CD4-positive, alpha-beta T cell (primary cell): ENCODE measurements around the gene SMAD6. TPM values are rescaled to one million over a fixed set of nuclear protein-coding genes. Genes with fewer than 3 reads are reported as not detected.

ENCODE experiments used
- ATAC-seq: fragments of 200-7000 bp; cut with Tn5 transposase; one replicate; pipeline ENCODE4 v1.10.0; 2022; ENCODE audit warnings: mild to moderate bottlenecking; ENCODE audit not compliant: poor library complexity
- CTCF ChIA-PET: fragments of 350-600 bp; sonication (Branson Sonifier 250); formaldehyde crosslinking; loops from one replicate; lab custom pipeline; 2021; ENCODE audit warnings: antibody characterized with exemption, inconsistent platforms; lab: Charles Lee
- POLR2A ChIA-PET: fragments of 350-600 bp; sonication (Branson Sonifier 250); formaldehyde crosslinking; loops from one replicate; lab custom pipeline; 2021; ENCODE audit warnings: antibody characterized with exemption, inconsistent platforms; lab: Charles Lee
- DNase-seq, 14 experiments: peaks; one replicate each; pipeline ENCODE4 v3.0.0-alpha.2; 2013 to 2020; ENCODE audit warnings: mixed read lengths in 2 of 14
- H3K27ac ChIP-seq, 2 donors: one replicate each; pipeline versions ENCODE4 v1.5.1 to v1.7.0; 2013; ENCODE audit warnings: low read length in 2 of 2, low read depth in 1 of 2, mild to moderate bottlenecking in 1 of 2
- H3K27me3 ChIP-seq, 2 experiments: 1 replicate in 1 of 2; 2 replicates in 1 of 2; pipeline versions ENCODE4 v1.6.1 to v1.7.0; 2013; ENCODE audit warnings: low read length in 2 of 2, control low read depth in 1 of 2, mild to moderate bottlenecking in 1 of 2, moderate library complexity in 1 of 2; ENCODE audit not compliant: insufficient read depth in 2 of 2, control insufficient read depth in 1 of 2
- H3K36me3 ChIP-seq: one replicate; pipeline ENCODE4 v1.6.1; 2013; ENCODE audit warnings: low read length, control low read depth; ENCODE audit not compliant: insufficient read depth
- H3K4me1 ChIP-seq: one replicate; pipeline ENCODE4 v1.6.1; 2013; ENCODE audit warnings: low read length, control low read depth; ENCODE audit not compliant: insufficient read depth
- H3K4me3 ChIP-seq: one replicate; pipeline ENCODE4 v1.5.1; 2013; ENCODE audit warnings: mild to moderate bottlenecking, low read length, moderate library complexity
- H3K9me3 ChIP-seq, 2 experiments: 1 replicate in 1 of 2; 2 replicates in 1 of 2; pipeline versions ENCODE4 v1.6.1 to v1.7.0; 2013; ENCODE audit warnings: low read length in 2 of 2, mild to moderate bottlenecking in 2 of 2, control low read depth in 1 of 2, moderate library complexity in 1 of 2; ENCODE audit not compliant: control insufficient read depth in 1 of 2, insufficient read depth in 1 of 2
- H3K27ac Mint-ChIP-seq: one replicate; pipeline ENCODE4 v1.8.0; 2020; ENCODE audit warnings: mixed read lengths
- H3K27me3 Mint-ChIP-seq: one replicate; pipeline ENCODE4 v1.8.0; 2021; ENCODE audit warnings: mixed read lengths
- H3K36me3 Mint-ChIP-seq: one replicate; pipeline ENCODE4 v1.8.0; 2021; ENCODE audit warnings: low read depth, mixed read lengths
- H3K4me1 Mint-ChIP-seq: one replicate; pipeline ENCODE4 v1.8.0; 2021; ENCODE audit warnings: low read depth, mixed read lengths
- H3K4me3 Mint-ChIP-seq: one replicate; pipeline ENCODE4 v1.8.0; 2020; ENCODE audit warnings: mild to moderate bottlenecking, mixed read lengths
- H3K9me3 Mint-ChIP-seq: one replicate; pipeline ENCODE4 v1.8.0; 2020; ENCODE audit warnings: mixed read lengths
- intact Hi-C, 2 experiments: fragments of 100-400 bp; cut with DNase I in 1 of 2; cut with micrococcal nuclease in 1 of 2; formaldehyde crosslinking; loops; one replicate each; pipeline versions ENCODE4 v1.15.1 to v1.9.0; 2023 to 2025; cut with DNase I, micrococcal nuclease
- total RNA-seq, 174 experiments: library from RNA in 2 of 174; stranded (reverse) in 2 of 174; gene quantifications; one replicate each; pipeline ENCODE4 v1.2.3 and lab custom pipeline; 2021 to 2026
- TF ChIP-seq, protein P1 (sequence below): fragments of 200-600 bp; IDR thresholded peaks from one replicate; pipeline ENCODE4 v1.8.0; 2022; ENCODE audit warnings: antibody characterized with exemption, mild to moderate bottlenecking

The SMAD6 gene
- total RNA-seq, 2 experiments from 2014 or later, result 0.59 to 0.69 TPM

DNA sequence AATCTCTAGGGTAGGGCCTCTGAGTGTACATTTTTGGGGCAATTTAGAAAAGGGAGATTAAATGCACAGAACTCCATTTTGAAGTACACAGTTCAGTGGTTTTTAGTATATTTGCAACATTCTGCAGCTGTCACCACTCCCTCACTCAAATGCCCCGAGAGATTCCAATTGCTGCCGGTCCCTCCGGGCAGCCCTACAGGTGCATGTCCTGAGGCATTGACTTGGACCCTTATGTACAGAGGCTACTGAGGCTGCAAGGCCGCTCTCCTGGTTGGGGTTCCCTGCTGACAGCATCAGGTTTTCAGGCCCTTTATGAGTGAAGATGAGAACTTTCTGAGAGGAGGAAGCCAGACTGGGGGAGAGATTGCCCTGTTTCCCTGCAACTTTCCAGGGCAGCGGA, 39.6 kb downstream of the SMAD6 start:
- H3K27me3 Mint-ChIP-seq, result no peaks in the 10 kb centered on the region
- Histone ChIP-seq H3K4me3 (no peak overlapping the region), H3K4me1 (no peaks in the 10 kb centered on the region), H3K27me3 (peaks cover 0 to 2% of the 10 kb centered on the region in 2 experiments), H3K9me3 (no peaks in the 10 kb centered on the region), H3K36me3 (no peaks in the 10 kb centered on the region), H3K27ac (no peak overlapping the region)
- TF ChIP-seq, protein P1, sequence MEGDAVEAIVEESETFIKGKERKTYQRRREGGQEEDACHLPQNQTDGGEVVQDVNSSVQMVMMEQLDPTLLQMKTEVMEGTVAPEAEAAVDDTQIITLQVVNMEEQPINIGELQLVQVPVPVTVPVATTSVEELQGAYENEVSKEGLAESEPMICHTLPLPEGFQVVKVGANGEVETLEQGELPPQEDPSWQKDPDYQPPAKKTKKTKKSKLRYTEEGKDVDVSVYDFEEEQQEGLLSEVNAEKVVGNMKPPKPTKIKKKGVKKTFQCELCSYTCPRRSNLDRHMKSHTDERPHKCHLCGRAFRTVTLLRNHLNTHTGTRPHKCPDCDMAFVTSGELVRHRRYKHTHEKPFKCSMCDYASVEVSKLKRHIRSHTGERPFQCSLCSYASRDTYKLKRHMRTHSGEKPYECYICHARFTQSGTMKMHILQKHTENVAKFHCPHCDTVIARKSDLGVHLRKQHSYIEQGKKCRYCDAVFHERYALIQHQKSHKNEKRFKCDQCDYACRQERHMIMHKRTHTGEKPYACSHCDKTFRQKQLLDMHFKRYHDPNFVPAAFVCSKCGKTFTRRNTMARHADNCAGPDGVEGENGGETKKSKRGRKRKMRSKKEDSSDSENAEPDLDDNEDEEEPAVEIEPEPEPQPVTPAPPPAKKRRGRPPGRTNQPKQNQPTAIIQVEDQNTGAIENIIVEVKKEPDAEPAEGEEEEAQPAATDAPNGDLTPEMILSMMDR, result no peak
- no peak for DNase-seq
- H3K36me3 Mint-ChIP-seq, result no peaks in the 10 kb centered on the region
- no peaks in the 10 kb centered on the region for H3K4me1 Mint-ChIP-seq
- H3K9me3 Mint-ChIP-seq, result no peaks in the 10 kb centered on the region
- intact Hi-C loops, result no loop called here
- H3K4me3 Mint-ChIP-seq, result no peak overlapping the region
- no peak overlapping the region for H3K27ac Mint-ChIP-seq
- no peak for ATAC-seq
- CTCF ChIA-PET, result no interaction called here
- POLR2A ChIA-PET, result no interaction called here

DNA sequence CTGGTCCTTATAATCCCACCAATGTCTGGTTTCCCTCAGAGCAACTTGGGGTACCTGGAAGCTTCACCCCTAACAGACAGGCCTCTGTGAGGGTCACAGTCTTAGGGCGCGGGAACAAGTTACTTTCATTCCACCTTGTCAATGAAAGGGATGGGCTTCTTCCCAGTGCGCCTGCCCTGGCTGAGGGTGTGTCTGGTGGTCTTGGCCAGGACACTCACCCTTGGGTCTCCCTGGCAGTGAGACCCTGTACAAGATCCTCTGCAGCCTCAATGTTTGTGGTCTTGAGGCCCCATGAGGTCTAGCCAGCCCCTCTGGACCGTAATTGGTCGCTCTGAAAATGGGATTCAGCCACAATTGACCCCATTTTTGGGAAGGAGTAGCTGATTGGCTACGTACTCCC, 40.2 kb downstream of the SMAD6 start:
- no peaks in the 10 kb centered on the region for H3K9me3 Mint-ChIP-seq
- H3K36me3 Mint-ChIP-seq, result no peaks in the 10 kb centered on the region
- Histone ChIP-seq H3K36me3 (no peaks in the 10 kb centered on the region), H3K27ac (no peak overlapping the region), H3K27me3 (peaks cover 0 to 2% of the 10 kb centered on the region in 2 experiments), H3K4me3 (no peak overlapping the region), H3K4me1 (no peaks in the 10 kb centered on the region), H3K9me3 (no peaks in the 10 kb centered on the region)
- no peak overlapping the region for H3K4me3 Mint-ChIP-seq
- POLR2A ChIA-PET, result no interaction called here
- ATAC-seq (no peak), DNase-seq (no peak)
- intact Hi-C loops, result no loop called here
- H3K27ac Mint-ChIP-seq, result no peak overlapping the region
- CTCF ChIA-PET, result no interaction called here
- no peaks in the 10 kb centered on the region for H3K4me1 Mint-ChIP-seq
- H3K27me3 Mint-ChIP-seq, result no peaks in the 10 kb centered on the region
- TF ChIP-seq, protein P1, result no peak

DNA sequence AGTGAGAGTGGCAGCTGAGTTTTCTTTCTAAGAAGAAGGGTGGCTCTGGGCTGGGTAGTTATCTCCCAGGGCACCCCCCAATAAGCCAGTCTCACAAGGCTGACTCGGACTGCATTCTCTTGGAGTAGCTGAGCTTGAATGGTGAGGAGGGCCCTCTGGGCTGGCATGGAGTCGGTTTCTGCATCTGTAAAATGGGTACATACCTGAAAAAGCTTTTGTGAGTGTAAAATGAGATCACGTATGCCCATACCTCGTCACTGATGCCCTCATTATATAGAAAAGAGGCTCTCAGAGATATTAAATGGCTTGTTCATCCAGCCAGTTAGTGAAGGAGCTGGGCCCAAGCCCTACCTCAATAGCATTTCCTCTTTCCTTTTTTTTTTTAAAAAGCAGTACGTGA, 41.2 kb downstream of the SMAD6 start:
- Histone ChIP-seq H3K9me3 (no peaks in the 10 kb centered on the region), H3K36me3 (no peaks in the 10 kb centered on the region), H3K4me1 (no peaks in the 10 kb centered on the region), H3K27ac (no peak overlapping the region), H3K27me3 (peaks cover 0 to 2% of the 10 kb centered on the region in 2 experiments), H3K4me3 (no peak overlapping the region)
- CTCF ChIA-PET, result no interaction called here
- Mint-ChIP-seq H3K27ac (no peak overlapping the region), H3K27me3 (no peaks in the 10 kb centered on the region), H3K36me3 (no peaks in the 10 kb centered on the region), H3K4me1 (no peaks in the 10 kb centered on the region), H3K9me3 (no peaks in the 10 kb centered on the region), H3K4me3 (no peak overlapping the region)
- DNase-seq (no peak), ATAC-seq (no peak)
- intact Hi-C loops, result no loop called here
- POLR2A ChIA-PET, result no interaction called here
- TF ChIP-seq, protein P1, result no peak
